Common myeloid progenitor, CD34-positive (primary cell): Measurements from ENCODE around the gene OLFML1.
A peak's percentile ranks its signal among the peaks of the same experiment; 100 is the strongest.

Experiments
- CTCF ChIA-PET: fragments of 350-600 bp; sonication (Branson Sonifier 250); formaldehyde crosslinking; loops from one replicate; lab custom pipeline; 2021; ENCODE audit warnings: antibody characterized with exemption; lab: Charles Lee
- POLR2A ChIA-PET: fragments of 350-600 bp; sonication (Branson Sonifier 250); formaldehyde crosslinking; loops from one replicate; lab custom pipeline; 2021; ENCODE audit warnings: antibody characterized with exemption; lab: Charles Lee
- DNase-seq, 3 donors: peaks; one replicate each; pipeline versions ENCODE4 v3.0.0 to v3.0.0-alpha.2; 2013
- H3K27ac ChIP-seq, 2 experiments: 1 replicate in 1 of 2; 2 replicates in 1 of 2; pipeline ENCODE4 v1.7.0; 2013; ENCODE audit warnings: inconsistent platforms in 2 of 2, low read length in 2 of 2, mild to moderate bottlenecking in 2 of 2, low read depth in 1 of 2, moderate library complexity in 1 of 2; ENCODE audit not compliant: severe bottlenecking in 2 of 2, insufficient read depth in 1 of 2, poor library complexity in 1 of 2
- H3K27me3 ChIP-seq, 5 experiments: replicated peaks in 2 of 5; 1 replicate in 3 of 5; 2 replicates in 2 of 5; pipeline versions ENCODE4 v1.6.1 to v1.7.0; 2013; ENCODE audit warnings: low read length in 4 of 5, mild to moderate bottlenecking in 2 of 5, moderate library complexity in 2 of 5, inconsistent platforms in 1 of 5; ENCODE audit not compliant: insufficient read depth in 5 of 5, control insufficient read depth in 4 of 5
- H3K36me3 ChIP-seq, 4 experiments: 1 replicate in 2 of 4; 2 replicates in 2 of 4; pipeline versions ENCODE4 v1.6.1 to v1.7.0; 2013; ENCODE audit warnings: low read length in 3 of 4, control low read depth in 1 of 4, mild to moderate bottlenecking in 1 of 4; ENCODE audit not compliant: control insufficient read depth in 4 of 4, insufficient read depth in 4 of 4
- H3K4me1 ChIP-seq, 4 experiments: 1 replicate in 3 of 4; 2 replicates in 1 of 4; pipeline versions ENCODE4 v1.6.1 to v1.7.1; 2013; ENCODE audit warnings: low read length in 3 of 4, mild to moderate bottlenecking in 3 of 4, control low read depth in 1 of 4, inconsistent platforms in 1 of 4, moderate library complexity in 1 of 4; ENCODE audit not compliant: control insufficient read depth in 4 of 4, insufficient read depth in 4 of 4; ENCODE audit errors: control extremely low read depth in 1 of 4
- H3K4me3 ChIP-seq, 7 experiments: 1 replicate in 4 of 7; 2 replicates in 3 of 7; pipeline versions ENCODE4 v1.5.1 to v1.7.0; 2013; ENCODE audit warnings: mild to moderate bottlenecking in 7 of 7, low read length in 6 of 7, moderate library complexity in 6 of 7, inconsistent platforms in 2 of 7, low read depth in 2 of 7, control low read depth in 1 of 7; ENCODE audit not compliant: insufficient read depth in 4 of 7, control insufficient read depth in 1 of 7; ENCODE audit errors: extremely low read depth in 1 of 7
- H3K9me3 ChIP-seq, 5 experiments: 1 replicate in 4 of 5; 2 replicates in 1 of 5; pipeline versions ENCODE4 v1.6.1 to v1.7.1; 2013; ENCODE audit warnings: low read length in 4 of 5, mild to moderate bottlenecking in 2 of 5, inconsistent platforms in 1 of 5, low read depth in 1 of 5, moderate library complexity in 1 of 5; ENCODE audit not compliant: control insufficient read depth in 4 of 5, insufficient read depth in 2 of 5; ENCODE audit errors: control extremely low read depth in 1 of 5
- WGBS: methylation state at CpG from one replicate; pipeline ENCODE4 v1.1.5; 2013; ENCODE audit not compliant: insufficient coverage; 5-methylcytosine and 5-hydroxymethylcytosine counted together

OLFML1 gene

DNA sequence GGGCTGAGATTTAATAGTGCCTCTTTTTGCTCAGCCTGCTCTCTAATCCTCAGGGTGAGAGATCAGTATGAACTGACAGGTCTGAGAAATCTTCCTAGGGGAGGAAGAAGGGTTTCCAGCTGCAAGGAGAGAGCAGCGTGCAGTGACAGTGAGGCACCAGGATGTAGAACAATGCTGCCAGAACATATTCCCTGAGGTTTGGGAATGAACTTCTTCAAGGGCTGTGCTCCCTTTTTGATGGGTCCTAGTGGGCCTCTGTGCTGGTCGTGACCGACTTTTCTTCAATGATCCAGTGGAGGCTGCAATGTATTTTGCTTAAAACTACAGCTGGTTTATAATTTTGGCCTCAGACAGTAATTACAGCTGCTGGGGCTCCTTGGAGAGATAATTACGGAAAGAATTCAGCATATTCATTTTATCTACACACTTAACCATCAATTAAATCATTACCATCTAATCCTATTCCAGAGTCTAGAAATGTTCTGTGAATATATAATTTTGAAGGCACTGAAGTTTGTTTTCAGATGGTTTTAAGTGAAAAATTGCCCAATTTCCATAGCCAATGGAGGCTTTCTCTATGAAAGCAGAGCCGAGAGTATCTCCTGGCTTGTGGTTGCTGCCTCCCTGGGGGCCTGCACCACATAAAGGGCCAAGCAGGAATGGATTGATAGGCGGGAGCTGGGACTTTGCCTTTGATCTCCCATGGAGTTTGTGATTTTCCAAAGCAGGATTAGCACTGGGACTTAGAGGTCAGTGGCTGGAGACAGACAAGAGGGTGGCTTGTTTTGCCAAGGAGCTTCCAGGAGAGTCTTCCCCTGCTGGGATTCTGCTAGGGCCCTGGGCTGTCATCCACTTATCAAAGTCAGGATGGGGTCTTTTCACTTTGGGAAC lies 41.0 kb upstream of the OLFML1 start:
- Histone ChIP-seq H3K4me3 (no peak overlapping the region), H3K9me3 (no peaks in the 10 kb centered on the region), H3K27me3 (peaks cover 0 to 3% (median 0%) of the 10 kb centered on the region in 5 experiments), H3K4me1 (no peaks in the 10 kb centered on the region), H3K27ac (no peak overlapping the region), H3K36me3 (no peaks in the 10 kb centered on the region)
- 95% methylated on average over 5 of the region's 6 CpGs for WGBS
- CTCF ChIA-PET, result interaction anchor here (0.9 to 4.1 kb wide), 3 partner anchors 29 to 346 kb away, joined by 3 to 24 read pairs (median 6); no protein-coding TSS in a partner anchor
- POLR2A ChIA-PET, result interaction anchor here (0.6 kb wide), 1 partner anchor 24 kb away, joined by 3 read pairs; no protein-coding TSS in a partner anchor
- DNase-seq, result no peak

DNA sequence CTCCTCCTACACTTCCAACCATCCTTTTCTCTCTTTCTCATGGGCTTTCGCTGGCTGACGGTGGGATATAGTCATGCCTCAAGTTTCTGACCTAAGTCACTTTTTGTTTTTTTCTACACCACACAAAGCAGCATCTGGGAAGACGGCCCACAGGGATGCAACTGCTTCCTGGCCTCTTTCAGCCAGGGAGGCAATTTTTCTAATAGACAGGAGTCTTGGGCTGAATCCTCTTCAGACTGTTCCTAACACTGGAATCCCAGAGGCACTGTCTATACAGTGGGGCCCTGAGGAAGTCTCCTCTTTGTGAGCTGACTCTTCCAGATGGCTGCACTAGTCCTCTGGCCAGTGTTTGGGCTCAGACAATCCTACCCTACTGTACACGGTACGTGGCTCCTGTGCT lies 39.7 kb upstream of the OLFML1 start:
- CTCF ChIA-PET, result interaction anchor here (0.9 to 1.8 kb wide), 4 partner anchors 9 to 348 kb away, joined by 4 to 6 read pairs (median 4); no protein-coding TSS in a partner anchor
- Histone ChIP-seq H3K27me3 (peaks cover 0 to 3% (median 0%) of the 10 kb centered on the region in 5 experiments), H3K4me1 (peaks cover 0 to 2% (median 0%) of the 10 kb centered on the region in 4 experiments), H3K36me3 (no peaks in the 10 kb centered on the region), H3K9me3 (no peaks in the 10 kb centered on the region), H3K4me3 (no peak overlapping the region), H3K27ac (no peak overlapping the region)
- 97% methylated on average over 5 of the region's 5 CpGs for WGBS
- no peak for DNase-seq
- POLR2A ChIA-PET, result no interaction called here

DNA sequence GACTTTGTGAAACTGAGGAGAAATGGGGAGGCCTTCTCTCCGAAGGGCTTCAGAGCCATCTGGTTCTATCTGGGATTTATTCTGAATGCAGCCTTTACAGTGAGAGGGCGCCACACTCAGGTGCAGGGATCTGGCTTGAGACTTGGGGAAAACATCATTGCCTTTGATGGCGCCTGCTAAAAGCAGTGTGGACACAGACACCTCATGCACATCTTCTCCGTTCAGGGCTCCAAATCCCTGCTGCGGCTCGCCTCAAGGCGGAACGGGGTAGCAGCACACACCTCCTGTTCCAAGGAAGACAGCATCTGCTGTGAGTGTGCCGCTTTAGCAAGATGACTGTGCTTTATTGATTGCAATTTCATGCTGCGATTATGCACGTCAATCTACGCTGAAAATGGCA lies 37.1 kb upstream of the OLFML1 start:
- no peak for DNase-seq
- Histone ChIP-seq H3K4me3 (no peak overlapping the region), H3K4me1 (peaks cover 0 to 2% (median 0%) of the 10 kb centered on the region in 4 experiments), H3K9me3 (no peaks in the 10 kb centered on the region), H3K27ac (no peak overlapping the region), H3K36me3 (no peaks in the 10 kb centered on the region), H3K27me3 (no peaks in the 10 kb centered on the region)
- WGBS, result 99% methylated on average over 10 of the region's 12 CpGs
- POLR2A ChIA-PET, result no interaction called here
- CTCF ChIA-PET, result interaction anchor here (1.3 to 1.7 kb wide), 2 partner anchors 11 to 243 kb away, joined by 4 to 6 read pairs; no protein-coding TSS in a partner anchor

DNA sequence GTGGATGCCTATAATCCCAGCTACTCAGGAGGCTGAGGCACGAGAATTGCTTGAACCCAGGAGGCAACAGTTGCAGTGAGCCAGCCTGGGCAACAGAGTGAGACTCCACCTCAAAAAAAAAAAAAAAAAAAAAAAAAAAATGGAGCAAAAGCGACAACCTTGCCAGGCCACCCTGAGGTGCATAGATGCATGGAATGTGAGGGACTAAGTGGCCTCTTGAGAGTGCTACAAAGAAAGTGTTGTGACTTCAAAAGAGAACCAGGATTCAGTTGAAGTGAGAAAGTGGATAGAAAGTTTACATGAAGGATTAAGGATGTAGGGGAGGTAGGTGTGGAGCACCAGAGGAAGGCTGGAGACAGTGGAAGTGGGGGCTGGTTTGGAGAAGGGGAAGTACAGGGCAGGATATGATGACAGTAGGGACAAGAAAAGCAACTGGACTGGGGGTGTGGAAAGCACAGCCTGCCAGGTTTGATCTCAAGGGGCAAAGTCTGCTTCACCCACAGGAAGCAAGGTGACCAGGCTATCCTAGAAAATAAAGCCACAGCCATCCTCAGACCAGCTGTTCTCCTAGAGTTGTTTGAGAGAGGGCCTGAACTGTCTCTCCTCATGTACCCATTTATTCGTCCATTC lies 36.0 kb upstream of the OLFML1 start:
- ChIA-PET POLR2A (no interaction called here), CTCF (interaction anchor here (1.4 kb wide), 1 partner anchor 8 kb away, joined by 5 read pairs; no protein-coding TSS in a partner anchor)
- H3K27me3 ChIP-seq, result no peaks in the 10 kb centered on the region
- H3K36me3 ChIP-seq, result no peaks in the 10 kb centered on the region
- no peaks in the 10 kb centered on the region for H3K9me3 ChIP-seq
- DNase-seq, result peak in 2 of 3 donors; percentile 1 to 8
- WGBS, result 100% methylated on average over 3 of the region's 3 CpGs
- no peak overlapping the region for H3K27ac ChIP-seq
- peaks cover 0 to 2% (median 0%) of the 10 kb centered on the region in 4 experiments for H3K4me1 ChIP-seq
- H3K4me3 ChIP-seq, result no peak overlapping the region

DNA sequence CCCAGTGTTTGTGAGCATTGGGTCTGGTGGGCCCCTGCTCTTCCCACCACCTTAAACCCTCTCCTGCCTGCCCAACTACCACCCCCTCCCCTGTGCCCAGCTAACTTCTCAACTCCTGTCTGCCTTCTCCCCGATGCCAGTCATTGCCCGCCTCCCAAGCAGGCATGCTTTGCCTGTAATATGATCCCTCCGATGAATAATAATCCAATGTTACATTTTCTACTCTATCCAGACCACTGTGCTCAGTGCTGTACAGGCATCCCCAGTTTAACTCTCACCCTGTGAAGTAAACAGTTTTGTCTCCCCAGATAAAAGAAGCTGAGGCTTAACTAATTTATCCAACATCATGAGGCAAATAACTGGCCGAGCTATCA lies 35.5 kb upstream of the OLFML1 start:
- Histone ChIP-seq H3K27ac (no peak overlapping the region), H3K36me3 (no peaks in the 10 kb centered on the region), H3K27me3 (no peaks in the 10 kb centered on the region), H3K4me1 (peaks cover 0 to 2% (median 0%) of the 10 kb centered on the region in 4 experiments), H3K4me3 (no peak overlapping the region), H3K9me3 (no peaks in the 10 kb centered on the region)
- POLR2A ChIA-PET, result no interaction called here
- 100% methylated on average over 1 of the region's 4 CpGs for WGBS
- CTCF ChIA-PET, result interaction anchor here (1.4 kb wide), 1 partner anchor 8 kb away, joined by 5 read pairs; no protein-coding TSS in a partner anchor
- DNase-seq, result no peak

DNA sequence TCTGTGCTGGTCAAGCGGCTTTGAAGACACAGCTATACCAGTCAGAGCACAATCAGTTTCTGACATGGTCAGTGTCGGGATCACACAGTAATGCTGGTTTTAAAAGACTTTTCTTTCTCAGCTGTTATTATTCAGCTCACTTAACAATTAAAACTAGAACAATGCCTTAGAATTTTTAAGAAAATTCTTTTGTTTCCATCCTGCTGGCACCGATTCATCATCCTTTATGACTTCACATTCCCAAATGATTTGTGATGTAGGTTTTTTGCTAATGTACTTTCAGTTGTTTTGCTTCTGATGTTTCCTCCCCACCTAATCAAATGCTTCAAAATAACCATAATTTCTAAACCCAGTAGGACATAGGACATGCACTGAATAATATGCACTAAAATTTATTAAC lies 34.5 kb upstream of the OLFML1 start:
- WGBS, result 83% methylated on average over 1 of the region's 3 CpGs
- Histone ChIP-seq H3K9me3 (no peaks in the 10 kb centered on the region), H3K4me1 (peaks cover 0 to 2% (median 0%) of the 10 kb centered on the region in 4 experiments), H3K27me3 (no peaks in the 10 kb centered on the region), H3K27ac (no peak overlapping the region), H3K36me3 (no peaks in the 10 kb centered on the region), H3K4me3 (no peak overlapping the region)
- CTCF ChIA-PET, result interaction anchor here (1.4 kb wide), 1 partner anchor 9 kb away, joined by 5 read pairs; no protein-coding TSS in a partner anchor
- POLR2A ChIA-PET, result no interaction called here
- DNase-seq, result no peak
